HUES6 (cell line): ENCODE measurements around the gene LOX.

Experiments
- H3K27ac ChIP-seq: 2 replicates; pipeline ENCODE4 v1.7.0; 2013; ENCODE audit warnings: low read depth, mild to moderate bottlenecking, low read length, inconsistent platforms
- H3K27me3 ChIP-seq: 2 replicates; pipeline ENCODE4 v1.6.1; 2013; ENCODE audit warnings: low read length; ENCODE audit not compliant: control insufficient read depth, insufficient read depth
- H3K36me3 ChIP-seq: 2 replicates; pipeline ENCODE4 v1.6.1; 2013; ENCODE audit warnings: low read length; ENCODE audit not compliant: control insufficient read depth, insufficient read depth
- H3K4me1 ChIP-seq: 2 replicates; pipeline ENCODE4 v1.6.1; 2013; ENCODE audit warnings: low read length; ENCODE audit not compliant: control insufficient read depth, insufficient read depth
- H3K4me3 ChIP-seq: 2 replicates; pipeline ENCODE4 v1.5.1; 2013; ENCODE audit warnings: low read depth, low read length
- H3K9ac ChIP-seq: one replicate; pipeline ENCODE4 v1.6.1; 2013; ENCODE audit warnings: mild to moderate bottlenecking, low read length
- H3K9me3 ChIP-seq: 2 replicates; pipeline ENCODE4 v1.6.1; 2013; ENCODE audit warnings: low read depth, low read length; ENCODE audit not compliant: control insufficient read depth, insufficient read depth

Gene LOX

GRCh38 chr5:122040636-122041302, 37.3 kb downstream of the LOX start:
- Histone ChIP-seq H3K36me3 (no peaks in the 10 kb centered on the region), H3K4me3 (no peak overlapping the region), H3K27ac (no peak overlapping the region), H3K9me3 (peaks cover 7% of the 10 kb centered on the region; the same call in 1 of the 2 replicates), H3K9ac (no peak overlapping the region), H3K27me3 (no peaks in the 10 kb centered on the region), H3K4me1 (no peaks in the 10 kb centered on the region)

- H3K4me1 ChIP-seq: no peaks in the 10 kb centered on the region
- H3K36me3 ChIP-seq: no peaks in the 10 kb centered on the region
- H3K4me3 ChIP-seq: no peak overlapping the region
- no peaks in the 10 kb centered on the region for H3K27me3 ChIP-seq
- H3K9ac ChIP-seq: no peak overlapping the region
- no peaks in the 10 kb centered on the region for H3K9me3 ChIP-seq
- H3K27ac ChIP-seq: no peak overlapping the region
These were observed 41.7 kb downstream of the LOX start for GRCh38 chr5:122036326-122036725.

- Histone ChIP-seq H3K9me3 (no peaks in the 10 kb centered on the region), H3K4me1 (no peaks in the 10 kb centered on the region), H3K27me3 (no peaks in the 10 kb centered on the region), H3K27ac (no peak overlapping the region), H3K9ac (no peak overlapping the region), H3K4me3 (no peak overlapping the region), H3K36me3 (no peaks in the 10 kb centered on the region)
These were observed 42.1 kb downstream of the LOX start for GRCh38 chr5:122035913-122036312.

GRCh38 chr5:122031836-122032235, 46.2 kb downstream of the LOX start:
- peaks cover 3% of the 10 kb centered on the region for H3K36me3 ChIP-seq

GRCh38 chr5:122030251-122030650, 47.8 kb downstream of the LOX start:
- no peak overlapping the region for H3K27ac ChIP-seq
- H3K9me3 ChIP-seq: no peaks in the 10 kb centered on the region
- H3K27me3 ChIP-seq: no peaks in the 10 kb centered on the region
- H3K4me1 ChIP-seq: no peaks in the 10 kb centered on the region
- no peak overlapping the region for H3K9ac ChIP-seq
- no peak overlapping the region for H3K4me3 ChIP-seq
- H3K36me3 ChIP-seq: peaks cover 3% of the 10 kb centered on the region

More at GRCh38 chr5:122031836-122032235, 46.2 kb downstream of the LOX start:
- Histone ChIP-seq H3K9ac (no peak overlapping the region), H3K4me1 (no peaks in the 10 kb centered on the region), H3K27ac (no peak overlapping the region), H3K4me3 (no peak overlapping the region), H3K27me3 (no peaks in the 10 kb centered on the region), H3K9me3 (no peaks in the 10 kb centered on the region)

- peaks cover 3% of the 10 kb centered on the region for H3K36me3 ChIP-seq
- no peak overlapping the region for H3K27ac ChIP-seq
- H3K9ac ChIP-seq: no peak overlapping the region
- no peak overlapping the region for H3K4me3 ChIP-seq
- H3K9me3 ChIP-seq: no peaks in the 10 kb centered on the region
- H3K4me1 ChIP-seq: no peaks in the 10 kb centered on the region
- no peaks in the 10 kb centered on the region for H3K27me3 ChIP-seq
These were observed 48.2 kb downstream of the LOX start for GRCh38 chr5:122029818-122030217.

GRCh38 chr5:122022966-122023365, 55.1 kb downstream of the LOX start:
- no peaks in the 10 kb centered on the region for H3K9me3 ChIP-seq
- peaks cover 39% of the 10 kb centered on the region for H3K36me3 ChIP-seq
- H3K4me3 ChIP-seq: no peak overlapping the region

GRCh38 chr5:122019919-122020590, 58.0 kb downstream of the LOX start:
- peaks cover 39% of the 10 kb centered on the region for H3K36me3 ChIP-seq
- peaks cover 6% of the 10 kb centered on the region; the same call in 1 of the 2 replicates for H3K4me1 ChIP-seq
- 0 out of 2 replicates have a peak overlapping the region, but pooled peaks have one; percentile 38 for H3K27ac ChIP-seq
- no peak overlapping the region for H3K9ac ChIP-seq
- no peaks in the 10 kb centered on the region for H3K27me3 ChIP-seq
- no peaks in the 10 kb centered on the region for H3K9me3 ChIP-seq
- no peak overlapping the region for H3K4me3 ChIP-seq

More at GRCh38 chr5:122022966-122023365, 55.1 kb downstream of the LOX start:
- H3K9ac ChIP-seq: no peak overlapping the region
- no peaks in the 10 kb centered on the region for H3K27me3 ChIP-seq
- H3K27ac ChIP-seq: no peak overlapping the region
- H3K4me1 ChIP-seq: peaks cover 6% of the 10 kb centered on the region; the same call in 1 of the 2 replicates

GRCh38 chr5:122015471-122015870, 62.6 kb downstream of the LOX start:
- H3K4me1 ChIP-seq: peaks cover 6% of the 10 kb centered on the region; the same call in 1 of the 2 replicates
- H3K9ac ChIP-seq: no peak overlapping the region
- H3K9me3 ChIP-seq: no peaks in the 10 kb centered on the region
- no peaks in the 10 kb centered on the region for H3K27me3 ChIP-seq
- no peak overlapping the region for H3K4me3 ChIP-seq
- H3K36me3 ChIP-seq: peaks cover 6% of the 10 kb centered on the region
- H3K27ac ChIP-seq: no peak overlapping the region

- Histone ChIP-seq H3K4me1 (no peaks in the 10 kb centered on the region), H3K27me3 (no peaks in the 10 kb centered on the region), H3K36me3 (no peaks in the 10 kb centered on the region), H3K27ac (no peak overlapping the region), H3K9ac (no peak overlapping the region), H3K9me3 (no peaks in the 10 kb centered on the region), H3K4me3 (no peak overlapping the region)
These were observed 63.7 kb downstream of the LOX start for GRCh38 chr5:122014236-122014935.
